SJSA1 (cell line): Measurements from ENCODE around the gene BBIP1. TPM values are rescaled to one million over a fixed set of nuclear protein-coding genes. Genes with fewer than 3 reads are reported as not detected.

Source experiments
- DNase-seq, 2 experiments: peaks; one replicate each; pipeline ENCODE4 v3.0.0-alpha.2; 2015 to 2020; ENCODE audit warnings: low spot score in 2 of 2, low read depth in 1 of 2
- H3K27ac ChIP-seq: fragments of 250-450 bp; sonication (Bioruptor Pico); 2 replicates; pipeline ENCODE4 v1.5.1; 2020; ENCODE audit warnings: mild to moderate bottlenecking, moderate library complexity
- H3K27me3 ChIP-seq: fragments of 250-450 bp; sonication (Bioruptor Pico); replicated peaks from 2 replicates; pipeline ENCODE4 v1.5.1; 2020; ENCODE audit warnings: mild to moderate bottlenecking, moderate library complexity
- H3K36me3 ChIP-seq: fragments of 250-450 bp; sonication (Bioruptor Pico); 2 replicates; pipeline ENCODE4 v1.5.1; 2020; ENCODE audit warnings: mild to moderate bottlenecking
- H3K4me1 ChIP-seq: fragments of 250-450 bp; sonication (Bioruptor Pico); replicated peaks from 2 replicates; pipeline ENCODE4 v1.6.1; 2021; ENCODE audit warnings: mild to moderate bottlenecking
- H3K4me3 ChIP-seq: fragments of 250-450 bp; sonication (Bioruptor Pico); 2 replicates; pipeline ENCODE4 v1.5.1; 2020; ENCODE audit warnings: mild to moderate bottlenecking
- H3K9me3 ChIP-seq: fragments of 250-450 bp; sonication (Bioruptor Pico); replicated peaks from 2 replicates; pipeline ENCODE4 v1.5.1; 2020; ENCODE audit warnings: mild to moderate bottlenecking
- total RNA-seq: library from RNA; depleted of rRNA; stranded (reverse); fragments of >200 nt; shearing (Covaris generic); gene quantifications from 2 replicates; pipeline ENCODE4 v1.2.3, GENCODE V29; 2014; rRNA removed

Gene BBIP1, protein sequence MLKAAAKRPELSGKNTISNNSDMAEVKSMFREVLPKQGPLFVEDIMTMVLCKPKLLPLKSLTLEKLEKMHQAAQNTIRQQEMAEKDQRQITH
- 33.6 and 44.5 TPM in 2 replicates for total RNA-seq

DNA sequence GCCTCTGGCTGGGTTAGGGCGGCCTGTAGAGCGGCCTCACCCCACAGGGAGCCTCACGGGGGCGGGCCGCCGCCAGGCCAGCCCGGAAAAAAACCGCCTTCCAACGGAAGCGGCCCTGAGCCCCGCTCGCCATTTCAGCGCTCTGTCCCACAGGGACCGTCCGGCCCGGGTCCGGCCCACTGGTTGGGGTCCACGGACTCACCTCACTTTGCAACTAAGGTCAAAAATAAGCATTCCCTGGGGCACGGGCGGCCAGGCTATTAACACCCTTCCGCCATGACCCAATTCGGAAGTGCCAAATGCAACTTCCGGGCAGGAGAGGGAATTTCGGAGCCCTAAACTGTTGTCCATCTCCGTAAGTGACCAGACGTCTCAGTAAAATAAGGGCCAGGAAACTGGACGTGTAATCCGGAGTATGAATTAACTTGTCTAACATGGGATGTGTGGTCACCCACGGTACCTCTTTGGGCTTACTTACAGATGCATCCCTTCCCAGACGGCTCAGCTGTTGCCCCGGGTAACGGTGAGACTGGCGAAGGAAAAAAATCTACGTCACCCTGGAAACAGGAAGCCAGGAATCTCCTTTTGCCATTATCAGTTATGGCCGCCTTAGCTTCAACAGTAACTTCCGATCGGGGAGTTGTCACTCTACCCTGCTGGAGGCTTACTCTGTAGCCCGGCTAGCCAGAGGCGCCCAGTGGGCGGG lies at the start of gene BBIP1:
TSS of gene BBIP1 (minus strand) at position 538 of the 706 bp plus-strand sequence. CDS start 1,023 bp downstream, outside the sequence.
- peak within 1 kb of the TSS; percentile 89 for H3K4me3 ChIP-seq
- H3K27me3 ChIP-seq = no peaks in the 10 kb centered on the region
- H3K4me1 ChIP-seq = peaks cover 37% of the 10 kb centered on the region
- DNase-seq = peak in 1 of 2 experiments; percentile 100
- peaks cover 3% of the 10 kb centered on the region; the same call in 1 of the 2 replicates for H3K36me3 ChIP-seq
- H3K27ac ChIP-seq = peak within 1 kb of the TSS; percentile 100
- no peaks in the 10 kb centered on the region for H3K9me3 ChIP-seq

DNA sequence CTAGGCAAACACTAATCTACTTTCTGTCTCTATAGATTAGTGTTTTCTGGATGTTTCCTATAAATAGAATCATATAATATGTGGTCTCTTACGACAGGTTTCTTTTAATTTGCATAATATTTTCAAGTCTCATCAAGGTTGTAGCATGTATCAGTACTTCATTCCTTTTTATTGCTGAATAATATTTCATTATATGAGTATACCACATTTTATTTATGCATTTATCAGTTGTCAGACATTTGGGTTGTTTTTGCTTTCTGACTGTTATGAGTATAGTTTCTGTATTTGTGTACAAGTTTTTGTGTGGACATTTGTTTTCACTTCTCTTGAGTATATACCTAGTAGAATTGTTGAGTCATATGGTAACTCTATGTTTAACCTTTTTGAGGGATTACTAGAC lies 48.7 kb upstream of the BBIP1 start:
- no peak overlapping the region for H3K4me3 ChIP-seq
- H3K27me3 ChIP-seq = no peaks in the 10 kb centered on the region
- H3K27ac ChIP-seq = no peak overlapping the region
- DNase-seq = no peak
- no peaks in the 10 kb centered on the region for H3K36me3 ChIP-seq
- no peaks in the 10 kb centered on the region for H3K9me3 ChIP-seq
- no peaks in the 10 kb centered on the region for H3K4me1 ChIP-seq

DNA sequence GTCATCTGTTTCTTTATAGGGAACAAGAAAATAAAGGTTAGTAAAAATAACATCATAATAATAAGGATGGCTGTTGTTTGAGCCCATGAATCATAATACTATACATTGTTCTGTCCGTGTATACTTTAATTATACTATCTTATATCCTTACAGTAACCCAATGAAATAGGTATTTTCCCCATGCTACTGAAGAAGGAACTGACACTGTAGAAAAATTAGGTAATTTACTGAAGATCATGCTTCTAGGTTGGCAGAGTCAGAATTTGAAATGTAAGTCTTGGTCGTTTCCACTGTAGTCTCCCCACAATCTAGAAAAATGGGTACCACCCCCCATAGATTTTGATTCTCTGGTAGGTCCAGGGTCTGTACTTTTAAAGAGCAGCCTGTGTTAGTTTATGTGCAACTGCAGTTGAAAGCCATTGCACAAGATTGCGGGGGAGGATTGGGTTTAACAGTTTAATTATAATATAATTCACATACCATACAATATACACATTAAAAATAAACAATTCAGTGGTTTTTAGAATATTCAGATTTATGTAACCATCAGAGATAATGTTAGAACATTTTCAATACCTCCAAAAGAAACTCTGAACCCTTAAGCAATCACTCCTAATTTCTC lies 48.1 kb upstream of the BBIP1 start:
- Histone ChIP-seq H3K4me1 (no peaks in the 10 kb centered on the region), H3K9me3 (no peaks in the 10 kb centered on the region), H3K4me3 (no peak overlapping the region), H3K27ac (no peak overlapping the region), H3K27me3 (no peaks in the 10 kb centered on the region), H3K36me3 (no peaks in the 10 kb centered on the region)
- DNase-seq = no peak

DNA sequence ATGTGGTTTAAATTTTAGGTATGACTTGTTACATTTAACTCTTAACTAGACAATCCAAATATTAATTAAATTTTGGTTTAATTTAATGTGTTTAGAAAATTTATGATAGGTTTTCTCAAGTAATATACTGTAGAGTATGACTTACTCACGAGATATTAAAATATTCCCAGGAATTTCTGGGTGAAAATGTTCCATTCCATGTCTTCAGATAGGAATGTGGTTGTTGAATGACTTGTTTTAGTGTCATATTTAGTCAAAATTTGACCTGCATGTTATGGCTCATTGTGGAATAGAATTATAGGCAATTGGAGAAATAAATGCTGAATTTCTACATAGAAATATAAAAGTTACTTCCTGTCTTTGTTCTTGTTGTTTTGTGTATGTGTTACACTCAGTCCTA lies 47.2 kb upstream of the BBIP1 start:
- no peaks in the 10 kb centered on the region for H3K36me3 ChIP-seq
- DNase-seq = no peak
- H3K27ac ChIP-seq = no peak overlapping the region
- no peaks in the 10 kb centered on the region for H3K9me3 ChIP-seq
- H3K27me3 ChIP-seq = no peaks in the 10 kb centered on the region
- H3K4me1 ChIP-seq = no peaks in the 10 kb centered on the region
- no peak overlapping the region for H3K4me3 ChIP-seq

DNA sequence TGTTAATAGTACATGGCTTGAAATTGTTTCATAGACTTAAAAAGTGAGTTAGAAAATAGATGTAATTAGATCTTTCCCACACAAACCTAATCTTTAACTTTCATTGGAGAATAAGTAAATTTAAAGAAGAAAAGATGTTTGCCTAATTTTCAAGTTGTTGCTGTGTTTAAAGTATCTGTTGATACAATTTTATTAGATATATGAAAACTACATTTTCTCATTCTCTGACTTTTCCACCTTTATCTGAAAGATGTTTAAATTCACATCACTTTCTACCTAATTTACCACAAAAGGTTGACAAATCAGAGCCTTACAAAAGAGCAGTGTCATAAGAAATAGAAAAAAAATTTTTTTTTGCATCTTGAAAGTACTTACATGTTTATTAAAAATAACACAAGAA lies 46.2 kb upstream of the BBIP1 start:
- no peak for DNase-seq
- Histone ChIP-seq H3K4me1 (no peaks in the 10 kb centered on the region), H3K27me3 (no peaks in the 10 kb centered on the region), H3K4me3 (no peak overlapping the region), H3K36me3 (no peaks in the 10 kb centered on the region), H3K27ac (no peak overlapping the region), H3K9me3 (no peaks in the 10 kb centered on the region)

DNA sequence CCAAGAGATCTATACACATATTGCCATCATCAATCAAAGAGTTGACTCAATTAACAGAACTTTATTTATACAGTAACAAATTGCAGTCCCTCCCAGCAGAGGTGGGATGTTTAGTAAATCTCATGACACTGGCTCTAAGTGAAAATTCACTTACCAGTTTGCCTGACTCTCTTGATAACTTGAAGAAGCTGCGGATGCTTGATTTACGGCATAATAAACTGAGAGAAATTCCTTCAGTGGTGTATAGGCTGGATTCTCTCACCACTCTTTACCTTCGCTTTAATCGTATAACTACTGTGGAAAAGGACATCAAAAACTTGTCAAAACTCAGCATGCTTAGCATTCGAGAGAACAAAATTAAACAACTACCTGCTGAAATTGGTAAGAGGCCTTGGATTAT lies 45.7 kb upstream of the BBIP1 start:
- H3K27me3 ChIP-seq = no peaks in the 10 kb centered on the region
- DNase-seq = no peak
- no peaks in the 10 kb centered on the region for H3K36me3 ChIP-seq
- H3K4me1 ChIP-seq = no peaks in the 10 kb centered on the region
- H3K27ac ChIP-seq = no peak overlapping the region
- H3K9me3 ChIP-seq = no peaks in the 10 kb centered on the region
- no peak overlapping the region for H3K4me3 ChIP-seq

DNA sequence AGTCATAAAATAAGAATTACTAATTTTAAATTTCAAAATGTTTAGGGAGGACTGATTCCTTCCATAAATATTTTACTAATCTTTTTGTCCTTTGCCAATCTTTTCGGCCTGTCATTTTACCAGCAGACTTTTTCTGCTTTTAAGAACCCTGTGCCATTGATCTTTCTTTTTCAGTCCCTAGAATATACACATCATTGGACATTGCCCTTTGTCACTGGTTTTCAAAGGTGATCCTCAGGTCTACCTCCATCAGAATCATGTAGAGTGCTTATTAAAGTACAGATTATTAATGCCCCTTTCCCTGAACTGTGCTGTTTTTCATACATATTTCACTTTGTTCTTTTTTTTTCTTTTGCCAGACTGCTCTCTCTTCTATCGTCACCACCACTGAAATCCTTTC lies 44.2 kb upstream of the BBIP1 start:
- H3K27me3 ChIP-seq = no peaks in the 10 kb centered on the region
- no peak overlapping the region for H3K27ac ChIP-seq
- no peaks in the 10 kb centered on the region for H3K4me1 ChIP-seq
- no peaks in the 10 kb centered on the region for H3K9me3 ChIP-seq
- DNase-seq = no peak
- no peak overlapping the region for H3K4me3 ChIP-seq
- no peaks in the 10 kb centered on the region for H3K36me3 ChIP-seq

DNA sequence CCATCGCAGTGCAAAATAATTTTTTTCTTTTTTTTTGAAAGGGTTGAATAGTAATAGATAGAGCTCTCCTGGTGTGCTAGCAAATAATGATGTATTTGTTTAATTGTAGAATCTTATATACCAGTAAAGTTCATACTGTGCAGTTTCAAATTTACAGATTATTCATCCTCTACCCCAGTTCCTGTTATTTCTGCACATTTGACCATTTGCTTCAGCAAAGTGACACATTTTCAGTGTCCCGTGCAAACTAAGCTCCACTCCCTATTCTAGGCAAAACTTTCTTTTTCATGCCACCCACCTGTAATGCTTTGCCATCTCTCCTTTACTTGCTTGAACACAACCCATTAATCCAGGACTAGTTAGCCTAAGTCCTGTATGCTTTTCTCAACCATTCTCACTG lies 43.5 kb upstream of the BBIP1 start:
- Histone ChIP-seq H3K27me3 (no peaks in the 10 kb centered on the region), H3K4me3 (no peak overlapping the region), H3K4me1 (no peaks in the 10 kb centered on the region), H3K27ac (no peak overlapping the region), H3K36me3 (no peaks in the 10 kb centered on the region), H3K9me3 (no peaks in the 10 kb centered on the region)
- DNase-seq = no peak

DNA sequence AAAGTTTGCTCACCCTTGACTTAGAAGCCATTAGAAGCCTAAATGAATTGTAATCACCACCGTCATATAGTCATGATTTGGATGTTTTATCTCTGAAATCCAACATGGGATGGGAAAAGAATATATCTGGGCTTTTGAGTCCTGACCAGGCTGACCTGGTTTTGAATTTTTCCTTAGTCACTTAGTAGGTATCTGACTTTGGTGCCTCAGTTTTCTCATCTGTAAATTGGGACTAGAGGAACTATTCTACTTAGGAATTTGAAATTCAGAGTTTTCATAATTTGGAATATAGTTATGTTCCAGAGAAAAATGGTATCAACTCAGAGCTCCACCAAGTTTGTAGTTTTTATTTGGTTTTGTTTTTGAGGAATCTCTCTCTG lies 41.3 kb upstream of the BBIP1 start:
- Histone ChIP-seq H3K27ac (no peak overlapping the region), H3K4me3 (no peak overlapping the region), H3K36me3 (no peaks in the 10 kb centered on the region), H3K4me1 (no peaks in the 10 kb centered on the region), H3K9me3 (no peaks in the 10 kb centered on the region), H3K27me3 (no peaks in the 10 kb centered on the region)
- DNase-seq = no peak

DNA sequence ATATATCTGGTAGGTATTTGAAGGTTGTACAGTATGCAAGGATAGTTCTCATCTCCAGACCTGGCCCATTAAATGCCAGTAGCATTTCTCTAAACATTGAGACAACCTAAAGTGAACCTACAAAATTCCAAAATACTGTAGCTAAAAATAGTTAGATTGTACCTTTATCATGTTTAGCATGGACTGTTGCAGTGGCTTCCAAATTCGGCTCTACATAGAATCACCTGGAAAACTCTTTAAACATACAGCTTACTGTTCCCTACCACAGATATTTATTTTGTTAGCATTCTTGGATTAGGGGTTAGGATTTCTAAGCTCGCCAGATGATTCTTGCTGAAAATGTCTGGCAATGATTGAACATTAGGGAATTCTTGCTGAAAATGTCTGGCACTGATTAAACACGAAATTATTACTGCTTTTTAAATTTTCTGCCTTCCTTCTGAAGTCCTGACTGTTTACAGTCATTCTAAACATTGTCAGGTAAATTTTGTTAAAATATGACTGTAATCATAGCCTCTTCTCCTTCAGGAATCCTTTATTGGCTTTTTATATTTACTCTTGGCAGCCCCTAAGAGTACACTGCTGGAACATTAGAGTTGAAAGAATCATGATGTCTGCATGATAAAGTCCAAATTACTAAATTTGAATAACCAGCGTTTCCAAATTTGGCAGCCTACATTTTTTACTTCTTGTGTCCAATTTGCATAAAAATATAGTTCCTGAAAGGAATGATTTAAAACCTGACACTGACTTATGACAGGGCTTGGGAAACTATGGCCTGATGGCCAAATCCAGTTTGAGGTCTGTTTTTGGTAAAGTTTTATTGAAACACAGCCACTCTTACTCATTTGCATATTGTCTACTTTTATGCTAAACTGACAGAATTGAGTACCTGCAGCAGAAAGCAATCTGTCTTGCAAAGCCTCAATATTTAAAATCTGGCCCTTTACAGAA lies 40.7 kb upstream of the BBIP1 start:
- no peaks in the 10 kb centered on the region for H3K4me1 ChIP-seq
- no peaks in the 10 kb centered on the region for H3K36me3 ChIP-seq
- H3K4me3 ChIP-seq = no peak overlapping the region
- no peak for DNase-seq
- no peak overlapping the region for H3K27ac ChIP-seq
- H3K27me3 ChIP-seq = no peaks in the 10 kb centered on the region
- H3K9me3 ChIP-seq = no peaks in the 10 kb centered on the region

DNA sequence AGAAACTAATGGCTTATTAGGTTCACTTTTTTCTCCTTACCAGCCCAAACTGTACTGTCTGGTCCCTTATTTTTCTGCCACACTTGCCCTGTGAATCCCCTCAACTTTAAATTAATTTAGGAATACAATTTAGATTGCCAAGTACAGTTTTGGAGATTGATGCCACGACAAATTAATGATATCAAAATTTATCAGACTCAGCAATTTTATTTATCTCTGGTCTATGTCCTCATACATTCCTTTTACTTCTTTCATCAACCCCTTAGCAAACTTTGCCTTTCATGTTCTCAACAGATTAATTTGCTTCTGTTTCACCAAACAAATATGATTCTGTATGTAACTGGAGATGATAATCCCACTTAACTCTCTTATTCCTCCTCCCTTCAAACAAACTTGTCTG lies 38.6 kb upstream of the BBIP1 start:
- H3K27ac ChIP-seq = no peak overlapping the region
- no peaks in the 10 kb centered on the region for H3K27me3 ChIP-seq
- H3K36me3 ChIP-seq = no peaks in the 10 kb centered on the region; the same call in none of the 2 replicates
- no peaks in the 10 kb centered on the region for H3K4me1 ChIP-seq
- DNase-seq = no peak
- no peak overlapping the region for H3K4me3 ChIP-seq
- H3K9me3 ChIP-seq = no peaks in the 10 kb centered on the region

DNA sequence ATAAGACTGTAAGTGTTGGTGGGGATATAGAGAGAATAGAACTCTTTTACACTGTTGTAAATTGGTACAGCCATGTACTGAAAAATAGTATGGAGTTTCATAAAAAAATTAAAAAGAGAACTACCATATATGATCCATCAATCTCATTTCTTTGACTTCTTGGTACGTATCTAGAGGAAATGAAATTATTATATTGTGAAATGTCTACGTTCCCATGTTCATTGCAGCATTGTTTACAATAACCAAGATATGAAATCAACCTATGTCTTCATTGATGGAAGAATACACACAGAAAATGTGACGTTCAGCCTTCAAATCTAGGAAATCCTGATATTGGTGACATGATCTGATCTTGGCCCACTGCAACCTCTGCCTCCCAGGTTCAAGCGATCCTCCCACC lies 32.4 kb upstream of the BBIP1 start:
- Histone ChIP-seq H3K9me3 (no peaks in the 10 kb centered on the region), H3K27me3 (no peaks in the 10 kb centered on the region), H3K27ac (no peak overlapping the region), H3K4me3 (no peak overlapping the region), H3K4me1 (no peaks in the 10 kb centered on the region), H3K36me3 (peaks cover 25% of the 10 kb centered on the region)
- no peak for DNase-seq

DNA sequence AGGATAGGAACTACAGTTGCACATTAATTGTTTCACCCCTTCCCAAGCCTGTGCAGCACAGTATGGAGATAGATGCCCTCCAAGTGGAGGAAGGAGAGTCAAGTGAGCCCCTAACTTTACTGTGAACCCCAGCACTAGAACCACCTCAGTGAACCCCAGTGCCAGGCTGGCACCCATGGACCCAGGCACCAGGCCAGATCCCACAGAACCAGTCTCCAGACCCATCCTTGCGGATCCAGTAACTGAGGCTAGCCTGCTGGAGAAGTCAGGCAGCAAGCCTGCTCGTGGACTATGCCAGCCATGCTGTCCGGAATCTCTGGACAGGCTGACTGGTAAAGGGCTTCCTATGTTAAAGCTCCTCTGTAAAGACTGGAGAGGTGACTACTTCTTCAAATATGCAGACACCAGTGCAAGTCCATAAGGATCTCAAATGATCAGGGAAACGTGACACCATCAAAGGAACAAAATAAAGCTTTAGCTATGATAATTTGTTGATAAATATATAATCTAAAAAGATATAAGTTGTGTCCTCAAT lies 28.1 kb upstream of the BBIP1 start:
- Histone ChIP-seq H3K36me3 (peaks cover 52% of the 10 kb centered on the region), H3K9me3 (no peaks in the 10 kb centered on the region), H3K4me1 (no peaks in the 10 kb centered on the region), H3K4me3 (no peak overlapping the region), H3K27me3 (no peaks in the 10 kb centered on the region), H3K27ac (no peak overlapping the region)
- DNase-seq = no peak
